HG03108 (cell line): ENCODE measurements around the gene TTYH3.

Experiments
- ATAC-seq: cut with Tn5 transposase; IDR thresholded peaks from one replicate; pipeline ENCODE4 v1.9.1; 2021; ENCODE audit warnings: moderate library complexity; ENCODE audit not compliant: unreplicated experiment

TTYH3 gene

DNA sequence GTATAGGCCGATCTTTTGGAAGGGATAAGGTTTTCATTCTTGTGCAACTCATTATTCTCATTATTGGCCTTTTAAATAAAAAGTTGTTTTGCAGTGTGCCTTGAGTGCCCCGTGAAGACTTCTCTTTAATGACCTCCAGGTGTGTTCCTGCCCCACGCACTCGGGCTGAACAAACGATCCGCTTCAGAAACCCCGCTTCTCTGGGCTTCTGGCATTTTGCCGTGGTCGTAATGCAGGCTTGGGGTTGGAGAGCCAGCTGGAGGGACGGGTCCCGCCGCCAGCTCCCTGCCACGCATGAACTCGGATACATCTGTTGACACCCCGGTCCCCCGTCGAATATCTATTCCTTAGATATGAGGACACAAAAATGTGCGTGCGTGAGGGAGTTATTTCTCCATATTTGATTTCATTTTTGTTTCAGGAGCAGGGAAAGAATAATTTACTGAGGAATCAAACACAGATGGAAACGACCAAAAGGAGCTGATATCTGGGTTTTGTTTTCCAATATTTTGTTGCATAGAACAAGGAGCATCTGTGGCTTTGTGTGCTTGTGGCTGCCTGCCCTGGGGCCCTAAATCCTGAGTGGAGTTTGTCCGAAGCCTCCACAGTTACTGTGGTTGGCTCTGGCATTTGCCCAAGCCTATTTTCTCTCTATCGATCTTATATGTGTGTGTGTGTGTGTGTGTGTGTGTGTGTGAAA is 17.0 kb upstream of the TTYH3 start:
- ATAC-seq = no peak

DNA sequence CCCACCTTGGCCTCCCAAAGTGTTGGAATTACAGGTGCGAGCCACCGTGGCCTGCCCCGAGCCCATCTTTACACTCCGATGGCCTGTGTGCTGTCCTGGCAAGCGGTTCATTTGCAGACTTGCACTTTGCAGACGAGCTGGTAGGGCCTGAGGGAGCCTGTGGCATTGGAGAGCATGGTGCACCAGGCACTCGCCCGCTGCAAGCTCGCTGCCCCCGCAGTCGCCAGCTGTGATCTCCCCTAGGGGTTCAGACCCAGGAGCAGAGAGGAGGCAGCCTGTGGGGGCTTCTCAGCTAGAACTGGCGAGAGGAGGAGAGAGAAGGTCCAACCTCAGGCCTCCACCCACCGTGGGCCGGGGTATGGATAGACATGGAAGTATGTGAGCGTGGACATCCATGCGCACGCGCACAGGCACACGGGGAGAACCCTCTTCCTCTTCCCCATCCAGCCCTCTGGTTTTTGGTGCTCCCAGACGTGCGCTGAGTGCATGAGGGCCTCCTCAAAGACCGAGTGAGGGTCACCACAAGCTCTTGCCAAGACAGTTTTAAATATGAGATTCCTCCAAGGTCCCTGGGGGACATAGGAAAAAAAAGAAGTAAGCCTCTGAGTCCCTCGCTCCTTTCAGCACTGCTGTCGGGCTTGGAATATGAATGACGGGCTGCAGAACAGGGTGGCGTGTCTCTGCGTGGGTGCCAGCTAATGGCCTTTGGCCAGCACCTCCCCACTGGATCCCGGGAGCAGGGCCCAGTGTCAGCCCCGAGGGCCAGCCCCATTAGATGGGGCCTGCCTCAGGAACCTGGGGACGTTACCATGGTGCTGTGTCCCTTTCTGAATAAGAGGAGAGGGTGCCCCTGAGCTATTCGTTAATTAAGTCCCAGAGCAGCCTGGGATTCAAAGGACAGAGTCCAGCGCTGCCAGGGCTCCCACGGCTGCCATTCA is 15.1 kb upstream of the TTYH3 start:
- ATAC-seq = no peak

DNA sequence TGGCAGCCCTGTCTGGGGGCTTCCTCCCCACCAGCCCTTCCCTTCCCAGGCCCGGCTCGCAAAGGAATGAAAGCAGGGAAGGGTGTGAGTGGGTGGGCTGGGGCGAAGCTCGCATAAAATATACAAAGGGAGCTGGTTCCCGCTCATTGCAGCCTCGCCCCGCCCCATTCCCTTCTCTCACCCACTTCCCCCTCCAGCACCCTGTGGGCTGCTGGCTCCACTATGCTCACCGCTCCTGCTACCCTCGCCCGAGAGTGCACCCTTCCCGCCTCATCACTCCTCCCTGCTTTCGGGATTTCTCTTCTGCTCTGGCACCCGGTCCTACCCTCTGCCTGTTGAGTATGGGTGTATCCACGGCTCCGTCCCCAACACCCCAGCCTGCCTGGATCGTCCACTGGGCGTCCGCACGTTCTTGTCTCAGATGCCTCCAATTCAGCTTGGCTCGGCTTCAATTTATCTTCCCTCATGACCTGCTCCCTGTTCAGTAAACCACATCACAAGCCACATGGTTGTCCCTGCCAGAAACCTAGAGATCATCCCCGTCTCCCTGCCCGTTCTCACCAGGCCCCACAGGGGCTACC is 14.4 kb upstream of the TTYH3 start:
- ATAC-seq = no peak

DNA sequence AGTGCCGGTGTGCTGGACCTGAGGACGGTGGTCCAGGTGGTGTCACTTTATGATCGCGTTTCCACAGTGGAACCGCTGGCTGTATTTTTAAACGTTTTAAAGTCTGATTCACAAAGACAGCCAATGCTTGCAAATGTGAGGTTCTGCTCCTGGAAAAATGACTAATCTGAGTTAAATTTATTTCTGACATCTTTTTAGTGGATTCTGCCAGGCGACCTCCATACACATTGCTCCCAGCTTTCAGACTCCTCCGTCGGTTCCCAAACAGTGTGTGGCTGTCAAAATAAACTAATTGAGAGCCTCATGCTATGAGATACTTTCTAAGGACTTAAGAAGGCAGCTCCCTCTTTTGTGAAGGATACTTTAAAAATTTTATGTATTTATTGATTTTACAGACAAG is 12.7 kb upstream of the TTYH3 start:
- ATAC-seq = no peak

DNA sequence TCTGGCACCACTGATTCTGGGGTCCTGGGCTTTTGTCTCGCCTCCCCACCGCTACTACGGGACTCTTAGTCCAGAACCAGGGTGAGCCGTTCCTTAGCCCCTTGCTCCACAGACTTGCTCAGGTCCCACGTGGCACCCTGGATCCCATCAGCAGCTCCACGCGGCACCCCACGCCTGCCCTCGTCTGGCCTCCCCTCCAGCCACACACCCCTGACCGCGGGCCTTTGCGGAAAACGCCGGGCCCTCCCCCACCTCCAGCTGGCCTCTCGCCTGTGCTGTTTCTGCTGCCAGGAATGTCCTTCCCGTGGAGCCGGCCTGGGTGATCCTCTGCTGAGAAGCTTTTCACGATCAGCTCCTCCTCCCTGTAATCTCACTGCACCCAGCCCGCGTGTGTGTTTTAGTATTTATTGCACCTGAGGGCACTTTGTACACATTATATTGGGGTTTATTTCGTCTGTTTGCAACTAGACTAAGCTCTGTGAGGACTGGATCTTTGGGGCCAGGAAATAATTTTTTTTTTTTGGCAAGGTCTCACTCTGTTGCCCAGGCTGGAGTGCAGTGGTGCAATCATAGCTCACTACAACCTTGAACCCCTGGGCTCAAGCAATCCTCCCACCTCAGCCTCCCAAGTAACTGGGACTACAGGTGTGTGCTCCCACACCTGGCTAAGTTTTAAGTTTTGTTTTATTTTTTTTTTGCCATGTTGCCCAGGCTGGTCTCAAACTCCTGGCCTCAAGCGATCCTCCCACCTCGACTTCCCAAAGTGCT is 10.5 kb upstream of the TTYH3 start:
- ATAC-seq = no peak

DNA sequence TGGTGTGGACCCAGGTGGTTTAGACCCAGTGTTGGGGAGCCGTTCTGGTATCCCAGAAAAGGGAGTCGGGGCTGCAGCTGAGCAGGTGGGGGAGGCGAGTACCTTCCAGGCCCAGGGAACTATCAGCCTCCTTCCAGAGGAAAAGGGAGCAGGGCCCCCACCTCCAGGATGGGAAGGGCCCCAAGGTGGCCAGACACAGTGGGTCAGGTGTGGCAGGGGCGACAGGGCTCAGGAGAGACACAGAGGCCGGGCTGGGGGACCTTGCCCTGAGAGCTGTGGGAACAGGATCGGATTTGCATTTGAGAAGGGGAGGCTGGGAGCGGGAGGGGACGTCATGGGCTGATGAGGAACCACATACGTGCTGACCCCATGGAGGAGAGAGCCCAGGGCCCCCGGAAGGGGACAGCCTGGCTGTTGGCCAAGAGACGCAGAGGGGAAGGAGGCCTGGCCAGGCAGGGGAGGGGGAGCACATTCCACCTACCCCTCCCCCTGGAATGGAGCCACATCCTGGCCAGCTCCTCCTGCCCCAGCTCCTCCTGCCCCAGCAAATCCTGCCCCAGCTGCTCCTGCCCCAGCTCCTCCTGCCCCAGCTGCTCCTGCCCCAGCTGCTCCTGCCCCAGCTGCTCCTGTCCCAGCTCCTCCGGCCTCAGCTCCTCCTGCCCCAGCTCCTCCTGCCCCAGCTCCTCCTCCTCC is 9.7 kb upstream of the TTYH3 start:
- no peak for ATAC-seq

DNA sequence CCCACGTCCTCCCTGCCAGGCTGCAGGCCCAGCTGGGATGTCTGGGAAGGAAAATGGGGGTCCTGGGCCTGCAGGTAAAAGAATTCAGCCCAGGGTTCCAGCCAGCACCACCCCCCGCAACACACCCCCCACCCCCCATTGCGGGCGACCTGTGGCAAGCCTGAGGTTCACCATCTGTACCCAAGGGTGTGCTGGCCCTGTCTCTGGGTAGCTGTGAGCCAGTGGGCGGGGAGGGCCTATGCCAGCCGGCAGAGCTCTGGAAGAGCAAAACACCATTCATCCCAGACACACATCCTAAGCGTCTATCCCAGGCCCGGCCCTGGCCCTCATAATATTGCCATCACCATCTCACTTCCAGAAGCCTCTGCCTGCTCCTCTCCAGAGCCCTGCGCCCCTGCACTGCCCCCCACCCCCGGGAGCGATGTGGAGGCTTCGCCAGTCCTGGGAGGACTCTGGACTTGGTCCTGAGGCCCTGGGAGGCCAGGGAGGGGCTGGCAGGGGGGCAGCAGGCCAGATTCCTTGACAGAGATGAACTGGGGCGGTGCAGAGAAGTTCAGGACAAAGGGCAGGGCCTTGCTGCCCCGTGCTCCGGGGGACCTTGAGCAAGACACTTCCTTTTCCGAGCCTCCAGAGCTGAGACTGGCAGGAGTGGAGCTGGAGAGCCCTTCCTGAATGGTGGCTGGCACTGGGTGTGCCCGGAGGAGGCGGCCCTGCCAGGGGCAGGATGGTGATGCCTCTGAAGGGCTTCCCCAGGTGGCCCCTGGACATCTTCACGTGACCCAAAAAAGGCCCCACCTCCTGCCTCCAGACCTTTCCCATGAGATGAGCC is 8.7 kb upstream of the TTYH3 start:
- ATAC-seq = no peak

DNA sequence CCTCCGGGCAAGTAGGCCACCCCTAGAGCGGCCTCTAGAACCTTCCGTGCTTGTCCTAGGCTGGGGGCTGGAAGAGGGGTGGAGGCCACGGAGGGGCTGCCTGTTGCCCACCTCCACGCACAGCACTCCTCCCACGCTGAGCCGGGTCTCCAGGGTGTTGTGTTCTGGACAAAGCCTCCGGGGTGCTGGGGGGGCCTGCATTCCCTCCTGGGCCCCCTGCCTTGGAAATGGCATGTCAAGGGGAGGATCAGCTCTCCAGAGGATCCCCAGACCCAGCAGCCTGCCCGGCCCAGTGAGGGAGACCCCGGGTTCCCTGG is 8.1 kb upstream of the TTYH3 start:
- ATAC-seq = no peak

DNA sequence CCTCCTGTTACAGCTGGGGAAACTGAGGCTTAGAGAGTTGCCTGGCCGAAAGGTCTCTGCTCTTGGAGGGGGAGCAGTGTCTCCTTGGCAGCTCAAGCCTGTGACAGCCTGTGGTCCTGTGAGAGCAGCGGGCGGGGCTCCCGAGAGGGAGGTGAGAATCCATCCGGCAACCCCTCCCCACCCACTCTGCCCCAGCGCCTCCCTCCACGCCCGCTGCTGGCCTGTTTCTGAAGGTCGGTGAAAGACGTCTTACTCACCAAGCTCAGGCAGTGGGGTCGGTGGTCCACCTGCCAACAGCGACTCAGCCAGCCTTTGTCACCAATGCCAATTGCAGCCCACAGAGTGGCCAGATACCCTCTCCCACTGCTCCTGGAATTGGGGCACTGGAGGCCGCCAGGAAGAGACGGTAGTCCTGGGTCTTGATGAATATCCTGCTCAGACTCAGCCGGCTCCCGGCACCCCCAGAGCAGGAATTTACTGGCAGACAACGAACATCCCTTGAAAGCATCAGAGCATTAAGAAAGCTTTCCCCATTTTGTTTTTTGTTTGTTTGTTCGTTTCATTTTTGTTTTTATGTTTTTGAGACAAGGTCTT is 7.4 kb upstream of the TTYH3 start:
- no peak for ATAC-seq

DNA sequence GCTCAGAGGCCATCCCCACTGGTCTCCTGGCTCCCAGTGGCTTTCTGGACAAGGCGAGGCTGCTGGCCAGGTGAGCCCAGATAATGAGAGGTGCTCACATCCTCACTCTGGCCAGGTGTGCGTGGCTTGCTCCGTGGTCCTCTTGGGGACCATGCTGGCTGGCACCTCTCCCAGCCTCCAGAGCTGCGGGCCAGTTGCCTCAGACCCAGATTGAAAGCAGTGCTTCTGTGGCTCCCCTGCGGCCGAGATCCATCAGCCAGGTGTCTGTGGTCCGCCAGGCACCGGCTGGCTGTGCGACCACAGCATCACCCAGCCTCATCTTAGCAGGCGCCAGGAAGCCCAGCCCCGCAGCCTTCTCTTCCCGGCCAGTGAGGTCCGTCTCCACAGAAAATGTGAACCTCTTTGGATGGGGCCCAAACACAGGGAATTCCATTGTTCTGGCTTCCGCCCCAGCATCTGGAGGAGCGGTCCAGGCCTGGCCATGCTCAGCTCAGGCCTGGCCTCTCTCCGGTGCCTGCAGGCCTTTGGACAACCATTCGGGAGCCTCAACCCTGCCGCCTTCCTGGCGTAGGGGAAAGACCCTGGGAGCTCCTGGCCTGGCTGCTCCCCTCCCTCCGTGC is 5.2 kb upstream of the TTYH3 start:
- no peak for ATAC-seq

DNA sequence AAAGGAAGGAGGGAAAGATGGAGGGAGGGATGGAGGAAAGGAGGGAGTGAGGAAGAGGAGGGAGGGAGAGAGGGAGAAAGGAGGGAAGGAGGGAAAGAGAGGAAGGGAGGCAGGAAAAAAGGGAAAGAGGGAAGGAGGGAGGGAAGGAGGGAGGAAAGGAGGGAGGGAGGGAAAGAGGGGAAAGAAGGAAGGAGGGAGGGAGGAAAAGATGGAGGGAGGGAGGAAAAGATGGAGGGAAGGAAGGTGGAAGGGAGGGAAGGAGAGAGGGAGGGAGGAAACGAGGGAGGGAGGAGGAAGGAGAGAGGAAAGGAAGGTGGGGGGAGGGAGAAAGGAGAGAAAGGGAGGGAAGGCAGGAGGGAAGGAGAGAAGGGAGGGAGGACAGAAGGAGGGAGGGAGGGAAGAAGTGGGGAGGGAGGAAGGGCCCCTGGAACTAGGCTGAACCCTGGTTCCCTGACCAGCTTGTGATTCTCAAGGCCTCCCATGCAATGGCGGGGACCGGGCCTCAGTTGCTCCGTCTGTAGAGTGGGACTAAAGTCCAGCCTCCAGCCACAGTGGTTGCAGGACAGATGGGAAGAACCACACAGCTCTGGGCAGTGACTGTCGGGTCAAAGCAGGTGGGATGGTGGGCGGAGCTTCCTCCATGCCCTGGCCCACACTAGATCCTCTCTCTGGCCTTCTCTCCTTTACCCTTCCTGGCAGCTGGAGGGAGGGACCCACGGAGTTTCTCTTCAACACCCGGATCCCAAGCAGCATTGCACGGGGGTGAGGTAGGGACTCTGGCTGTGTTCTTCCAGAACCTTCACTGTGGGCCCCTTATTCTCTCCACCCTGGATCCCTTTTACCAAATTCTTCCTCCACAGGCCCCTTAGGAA is 4.3 kb upstream of the TTYH3 start:
- ATAC-seq = no peak

DNA sequence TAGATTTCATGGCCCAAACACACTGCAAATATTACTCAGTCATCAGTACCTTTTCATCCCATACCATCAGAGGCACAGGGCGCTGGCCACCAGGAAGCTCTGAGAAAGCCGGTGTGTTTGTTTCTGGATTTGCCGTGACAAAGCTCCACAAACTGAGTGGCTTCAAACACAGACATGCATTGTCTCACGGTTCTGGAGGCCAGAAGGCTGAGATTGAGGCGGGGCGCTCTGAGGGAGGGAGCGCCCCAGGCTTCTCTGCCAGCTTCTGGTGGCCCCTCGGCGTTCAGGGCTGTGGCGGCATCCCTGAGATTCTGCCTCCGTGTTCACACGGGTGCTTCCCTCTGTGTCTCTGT is 3.7 kb upstream of the TTYH3 start:
- no peak for ATAC-seq

DNA sequence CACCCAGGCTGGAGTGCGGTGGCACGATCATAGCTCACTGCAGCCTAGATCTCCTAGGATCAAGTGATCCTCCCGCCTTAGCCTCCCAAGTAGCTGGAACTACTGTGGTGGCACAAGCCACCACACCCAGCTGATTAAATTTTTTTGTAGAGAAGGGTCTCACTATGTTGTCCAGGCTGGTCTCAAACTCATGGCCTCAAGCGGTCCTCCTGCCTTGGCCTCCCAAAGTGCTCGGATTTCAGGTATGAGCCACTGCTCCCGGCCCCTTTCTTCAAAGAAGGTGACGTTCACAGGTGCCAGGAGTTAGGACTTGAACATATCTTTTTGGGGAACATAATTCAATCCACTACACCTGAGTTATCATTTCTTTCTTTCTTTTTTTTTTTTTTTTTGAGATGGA is 2.9 kb upstream of the TTYH3 start:
- ATAC-seq = no peak

DNA sequence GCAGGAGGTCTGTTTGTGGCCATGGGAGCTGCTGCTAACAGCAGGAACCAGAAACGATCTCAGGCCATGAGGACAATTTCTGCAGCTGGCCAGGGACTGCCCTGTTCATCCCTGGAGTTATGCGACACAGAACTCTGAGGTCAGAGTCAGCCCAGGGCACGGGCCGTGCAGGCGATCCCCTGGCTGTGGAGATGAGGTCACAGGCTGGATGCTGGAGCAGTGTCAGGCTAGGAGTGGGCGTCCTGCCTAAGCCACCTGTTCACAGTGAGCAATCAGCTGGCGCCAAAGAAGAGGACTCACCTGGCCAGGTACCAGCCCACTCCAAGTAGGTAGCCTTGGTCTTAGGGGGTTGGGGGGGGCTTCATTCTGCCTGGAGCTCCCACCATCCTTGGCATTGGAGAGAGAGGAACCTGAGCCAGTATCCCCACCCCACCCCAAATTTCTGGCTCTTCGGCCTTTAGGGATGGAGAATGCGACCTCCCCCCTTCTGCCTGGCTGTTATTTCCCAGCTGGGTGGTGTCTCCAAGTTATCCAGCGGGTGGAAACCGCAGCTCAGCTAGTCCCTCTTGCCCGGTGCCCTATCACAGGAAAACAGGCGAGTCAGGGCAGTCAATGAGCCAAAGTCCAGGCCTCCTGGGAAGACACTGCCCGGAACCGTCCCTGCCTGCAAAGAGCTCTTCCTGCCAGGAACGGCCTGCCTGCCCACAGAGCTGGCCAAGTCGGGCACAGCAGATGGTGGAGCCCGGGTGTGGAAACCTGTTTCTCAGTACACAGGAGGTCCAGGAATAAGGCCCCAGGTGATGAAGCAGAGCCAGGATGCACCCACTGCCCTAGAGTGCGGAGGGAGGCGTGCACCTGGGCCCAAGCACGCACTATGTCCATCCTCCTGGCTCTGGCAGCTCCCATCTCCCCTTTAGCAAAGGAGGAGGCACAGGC is 1.8 kb upstream of the TTYH3 start:
- no peak for ATAC-seq

DNA sequence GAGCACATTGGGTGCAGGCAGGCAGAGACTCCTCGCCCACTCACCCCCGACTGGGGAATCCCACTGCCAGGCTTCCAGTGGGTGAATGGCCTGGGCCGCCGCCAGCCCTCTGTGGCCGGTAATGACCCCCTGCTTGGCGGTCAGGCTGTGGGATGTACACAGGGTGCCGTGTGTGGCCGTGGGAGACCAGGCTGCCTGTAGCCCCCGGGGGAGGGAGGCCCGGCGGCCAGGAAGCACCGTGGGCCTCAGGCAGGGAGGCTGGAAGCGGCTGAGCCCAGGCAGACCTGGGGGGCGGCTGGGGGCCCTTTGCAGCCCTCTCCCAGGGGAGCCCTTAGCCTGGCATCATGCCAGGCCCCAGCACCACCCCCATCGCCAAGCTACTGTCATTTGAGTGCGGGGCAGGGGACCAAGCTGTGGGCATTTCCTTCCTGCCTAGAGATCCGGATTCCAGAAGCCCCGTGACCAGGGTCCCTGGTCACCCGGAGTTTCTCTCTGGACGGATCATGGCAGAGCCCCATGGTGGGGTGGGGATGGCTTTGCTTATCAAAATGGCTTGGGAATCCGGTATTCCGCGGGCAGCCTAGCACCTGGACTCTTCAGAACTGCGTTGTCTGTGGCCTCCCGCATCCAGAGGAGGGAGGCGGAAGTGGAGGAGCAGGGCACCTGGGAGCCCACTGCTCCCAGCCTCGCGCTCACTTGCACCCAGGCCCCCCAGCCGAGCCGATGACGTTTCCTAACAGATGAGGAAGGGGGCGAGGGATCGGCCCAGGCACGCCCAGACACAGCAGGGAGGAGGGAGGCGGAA is 1.1 kb downstream of the TTYH3 start:
- no peak for ATAC-seq

DNA sequence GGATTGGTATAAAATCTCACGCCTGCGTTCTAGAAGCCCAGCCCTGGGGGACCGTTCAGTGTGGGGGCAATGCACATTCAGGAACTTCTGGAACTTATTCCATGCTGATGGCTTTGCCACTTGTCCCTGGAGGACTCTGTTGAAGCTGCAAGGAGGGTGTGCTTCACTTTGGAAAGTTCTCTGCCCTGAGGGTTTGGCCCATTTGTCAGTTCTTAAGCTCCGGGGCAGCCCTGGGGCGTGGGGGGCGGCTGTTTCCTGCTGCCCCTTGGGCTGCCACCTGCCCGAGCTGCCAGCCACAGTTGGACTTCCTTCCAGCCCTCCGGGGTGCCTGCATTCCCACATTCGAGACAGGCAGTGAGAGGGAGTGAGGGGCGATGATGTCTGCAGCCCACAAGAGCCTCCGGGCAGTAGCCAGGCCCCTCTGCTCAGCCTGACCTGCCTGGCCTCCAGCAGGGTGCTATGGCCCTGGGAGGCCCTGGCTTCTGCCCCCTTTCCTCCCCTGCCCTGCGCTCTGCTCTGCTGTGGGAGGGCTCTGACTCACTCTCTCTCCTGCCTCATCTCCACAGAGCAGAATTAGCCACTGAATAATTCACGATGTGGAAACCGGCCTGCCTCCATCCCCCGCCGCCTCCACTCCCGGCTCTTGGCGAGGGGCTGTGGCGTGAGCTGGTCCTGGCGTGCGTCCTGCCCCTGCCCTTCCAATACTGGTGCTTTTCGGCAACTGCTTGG is 1.9 kb downstream of the TTYH3 start:
- no peak for ATAC-seq
